Chondrocyte (in vitro differentiated cells): ENCODE measurements around the gene PADI2. TPM values are rescaled to one million over a fixed set of nuclear protein-coding genes. Genes with fewer than 3 reads are reported as not detected.
A peak's percentile ranks its signal among the peaks of the same experiment; 100 is the strongest.

Experiments
- DNase-seq: peaks from one replicate; pipeline ENCODE4 v3.0.0; 2021; ENCODE audit warnings: mixed read lengths, low spot score
- H3K27ac Mint-ChIP-seq: one replicate; pipeline ENCODE4 v1.8.0; 2021; ENCODE audit warnings: mild to moderate bottlenecking, moderate library complexity, mixed read lengths; ENCODE audit not compliant: unreplicated experiment
- H3K27me3 Mint-ChIP-seq: 2 replicates; pipeline ENCODE4 v1.8.0; 2021; ENCODE audit warnings: low read depth, mixed read lengths
- H3K36me3 Mint-ChIP-seq: 2 replicates; pipeline ENCODE4 v1.8.0; 2021; ENCODE audit warnings: low read depth, mixed read lengths
- H3K4me1 Mint-ChIP-seq: 2 replicates; pipeline ENCODE4 v1.8.0; 2021; ENCODE audit warnings: low read depth, mild to moderate bottlenecking, mixed read lengths
- H3K4me3 Mint-ChIP-seq: one replicate; pipeline ENCODE4 v1.8.0; 2021; ENCODE audit warnings: mild to moderate bottlenecking, moderate library complexity, mixed read lengths; ENCODE audit not compliant: unreplicated experiment
- H3K9me3 Mint-ChIP-seq: 2 replicates; pipeline ENCODE4 v1.8.0; 2021; ENCODE audit warnings: low read depth, mixed read lengths
- long read RNA-seq: library from polyadenylated mRNA; stranded (forward); transcript quantifications from one replicate; pipeline ENCODE4 v2.0.0, GENCODE V29; 2021
- total RNA-seq: library from RNA; stranded (reverse); gene quantifications from 3 replicates; pipeline ENCODE4 v1.2.1, GENCODE V29; 2021
- TF ChIP-seq, protein P1 (sequence below): fragments of 200-600 bp; sonication (generic); IDR thresholded peaks from 2 replicates; pipeline ENCODE4 v1.5.0; 2021; ENCODE audit warnings: antibody characterized with exemption, mild to moderate bottlenecking, moderate library complexity

The PADI2 gene
- total RNA-seq, result 20.9 to 74.9 TPM (median 72.6 TPM) in 3 replicates
- long read RNA-seq, full-length matches to known transcripts, result 96 of 116 reads
- long read RNA-seq, partial matches to known transcripts, result 12 of 116 reads
- long read RNA-seq, other reads (novel, unspliced or antisense), result 8 of 116 reads

DNA sequence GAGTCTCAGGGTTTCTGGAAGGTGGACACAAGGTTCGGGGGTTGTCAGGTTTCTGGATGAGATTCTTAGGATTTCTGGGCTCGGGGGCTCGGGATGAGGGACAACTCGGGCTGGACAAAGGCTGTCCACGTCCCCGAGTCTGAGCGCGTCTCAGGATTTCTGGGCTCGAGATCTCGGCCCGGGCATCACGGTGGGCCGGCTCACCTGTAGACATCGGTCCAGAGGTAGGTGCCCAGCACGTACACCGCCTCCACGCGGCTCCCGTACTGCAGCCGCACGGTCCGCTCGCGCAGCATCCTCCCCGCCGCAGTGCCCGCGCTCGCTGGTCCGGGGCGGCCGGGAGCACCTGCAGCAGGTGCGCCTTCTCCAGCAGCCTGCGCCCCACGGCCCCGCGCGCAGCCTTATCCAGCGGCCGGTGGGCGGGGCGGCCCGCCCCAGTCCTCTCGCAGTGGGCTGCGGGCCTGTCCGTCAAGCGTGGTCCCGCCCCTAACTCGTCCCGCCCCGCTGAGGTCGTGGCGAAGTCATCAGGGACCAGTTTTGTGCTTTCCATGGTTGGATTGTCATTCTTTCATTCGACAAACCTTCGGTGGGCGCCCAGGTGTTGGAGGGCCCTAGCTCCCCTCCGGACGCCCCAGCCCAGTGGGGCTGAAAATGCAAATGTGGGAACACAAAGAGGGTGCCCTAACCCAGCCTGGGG is at the start of gene PADI2:
Gene PADI2, minus strand, starts transcription at position 376 of the 697 bp plus-strand sequence. Its CDS starts 80 bp downstream, at position 296.
- H3K9me3 Mint-ChIP-seq, result no peaks in the 10 kb centered on the region
- peaks cover 9% of the 10 kb centered on the region for H3K27me3 Mint-ChIP-seq
- H3K27ac Mint-ChIP-seq, result peak within 1 kb of the TSS; percentile 57
- no peak for DNase-seq
- TF ChIP-seq, protein P1, sequence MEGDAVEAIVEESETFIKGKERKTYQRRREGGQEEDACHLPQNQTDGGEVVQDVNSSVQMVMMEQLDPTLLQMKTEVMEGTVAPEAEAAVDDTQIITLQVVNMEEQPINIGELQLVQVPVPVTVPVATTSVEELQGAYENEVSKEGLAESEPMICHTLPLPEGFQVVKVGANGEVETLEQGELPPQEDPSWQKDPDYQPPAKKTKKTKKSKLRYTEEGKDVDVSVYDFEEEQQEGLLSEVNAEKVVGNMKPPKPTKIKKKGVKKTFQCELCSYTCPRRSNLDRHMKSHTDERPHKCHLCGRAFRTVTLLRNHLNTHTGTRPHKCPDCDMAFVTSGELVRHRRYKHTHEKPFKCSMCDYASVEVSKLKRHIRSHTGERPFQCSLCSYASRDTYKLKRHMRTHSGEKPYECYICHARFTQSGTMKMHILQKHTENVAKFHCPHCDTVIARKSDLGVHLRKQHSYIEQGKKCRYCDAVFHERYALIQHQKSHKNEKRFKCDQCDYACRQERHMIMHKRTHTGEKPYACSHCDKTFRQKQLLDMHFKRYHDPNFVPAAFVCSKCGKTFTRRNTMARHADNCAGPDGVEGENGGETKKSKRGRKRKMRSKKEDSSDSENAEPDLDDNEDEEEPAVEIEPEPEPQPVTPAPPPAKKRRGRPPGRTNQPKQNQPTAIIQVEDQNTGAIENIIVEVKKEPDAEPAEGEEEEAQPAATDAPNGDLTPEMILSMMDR, result no peak
- no peaks in the 10 kb centered on the region for H3K36me3 Mint-ChIP-seq
- peak within 1 kb of the TSS; percentile 65 for H3K4me3 Mint-ChIP-seq
- peaks cover 47% of the 10 kb centered on the region for H3K4me1 Mint-ChIP-seq

DNA sequence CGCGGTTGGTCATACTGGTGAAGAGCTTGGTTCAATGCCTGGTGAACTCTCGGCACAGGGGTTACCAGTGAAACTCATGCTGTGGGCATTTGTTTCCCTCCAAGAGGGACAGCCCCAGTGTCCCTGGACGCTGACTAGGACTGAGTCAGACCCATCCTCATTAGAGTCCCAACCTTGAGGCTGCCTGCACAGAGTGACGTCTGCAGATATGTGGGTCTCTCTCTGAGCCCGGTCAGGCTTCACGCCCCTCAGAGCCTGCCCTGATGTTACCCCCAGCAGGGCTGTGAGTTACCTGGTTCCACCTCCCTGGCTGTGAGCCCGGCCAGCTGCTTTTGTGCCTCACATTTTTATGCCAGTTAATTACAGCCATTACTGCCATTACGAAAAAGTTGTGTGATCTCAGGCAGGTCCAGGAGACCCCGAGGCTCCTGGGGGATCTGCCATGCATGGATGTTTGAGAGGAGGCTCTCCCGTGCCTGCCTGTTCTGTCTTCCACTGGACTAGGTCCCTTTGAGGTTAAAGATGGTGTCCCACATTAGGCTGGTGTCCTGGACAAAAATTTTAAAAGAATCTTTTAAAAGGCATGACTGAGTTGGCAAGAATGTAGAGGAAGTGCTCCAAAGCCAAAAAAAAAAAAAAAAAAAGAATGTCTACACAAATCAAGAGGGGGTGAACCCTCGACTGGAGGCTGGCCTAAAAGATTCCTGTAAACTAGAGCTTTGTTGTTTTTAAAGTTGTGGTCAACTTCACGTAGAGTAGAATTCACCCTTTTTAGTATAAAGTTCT is 49.0 kb upstream of the PADI2 start:
- Mint-ChIP-seq H3K4me1 (peaks cover 50% of the 10 kb centered on the region), H3K9me3 (peaks cover 2% of the 10 kb centered on the region), H3K27ac (peak overlapping the region; percentile 89), H3K27me3 (no peaks in the 10 kb centered on the region), H3K36me3 (peaks cover 3% of the 10 kb centered on the region), H3K4me3 (no peak overlapping the region)
- DNase-seq, result no peak
- TF ChIP-seq, protein P1, result no peak

DNA sequence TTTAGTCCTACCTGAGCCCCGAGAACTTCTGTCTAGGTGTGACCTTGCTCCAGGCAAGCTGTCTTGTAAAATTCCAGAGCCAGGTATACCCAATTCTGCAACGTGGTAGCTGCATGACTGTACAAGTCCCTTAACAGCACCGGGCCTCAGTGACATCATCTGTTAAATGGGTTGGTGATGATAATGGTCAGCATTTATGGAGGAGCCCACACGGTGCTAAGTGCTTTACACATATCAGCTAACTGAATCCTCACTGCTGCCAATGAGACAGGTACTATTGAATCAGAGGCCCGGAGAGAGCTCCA is 48.5 kb upstream of the PADI2 start:
- Mint-ChIP-seq H3K4me3 (no peak overlapping the region), H3K9me3 (no peaks in the 10 kb centered on the region), H3K27me3 (no peaks in the 10 kb centered on the region), H3K36me3 (no peaks in the 10 kb centered on the region), H3K4me1 (peaks cover 49% of the 10 kb centered on the region), H3K27ac (peak overlapping the region; percentile 89)
- TF ChIP-seq, protein P1, result no peak
- no peak for DNase-seq

DNA sequence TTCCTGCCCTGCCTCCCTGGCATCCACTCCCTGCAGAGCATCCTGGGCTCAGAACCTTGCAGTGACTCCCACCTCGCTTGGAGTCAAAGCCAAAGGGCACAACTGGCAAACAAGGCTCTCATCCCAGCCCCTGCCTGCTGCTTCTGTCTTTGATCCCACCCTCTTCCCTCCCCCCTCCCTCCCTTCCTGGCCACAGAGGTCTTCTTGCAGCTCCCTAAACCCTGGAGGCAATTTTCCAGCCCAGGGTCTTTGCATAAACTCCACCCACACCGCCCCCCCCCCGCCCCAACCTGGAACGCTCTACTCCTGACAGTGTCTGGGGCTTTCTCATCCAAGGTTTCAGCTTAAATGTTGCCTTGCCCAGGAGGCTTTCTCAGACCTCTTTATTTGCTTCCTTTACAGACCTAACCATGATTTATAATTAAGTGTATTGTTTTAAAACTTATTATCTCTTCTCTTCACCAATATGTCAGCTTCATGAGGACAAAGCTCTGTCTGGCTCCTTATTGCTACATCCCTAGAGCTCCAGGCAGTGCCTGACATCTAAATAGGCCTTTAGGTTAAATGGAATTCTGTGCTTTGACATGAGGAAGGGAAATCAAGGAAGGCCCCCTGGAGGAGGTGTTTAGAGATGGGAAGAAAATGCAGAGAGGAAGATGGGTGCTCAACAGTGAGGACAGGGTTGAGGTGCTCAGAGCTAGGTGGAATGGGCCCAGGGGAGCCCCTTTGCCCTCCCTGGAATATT is 48.0 kb upstream of the PADI2 start:
- peak overlapping the region; percentile 85 for H3K27ac Mint-ChIP-seq
- no peaks in the 10 kb centered on the region for H3K36me3 Mint-ChIP-seq
- H3K9me3 Mint-ChIP-seq, result no peaks in the 10 kb centered on the region
- H3K4me3 Mint-ChIP-seq, result no peak overlapping the region
- no peaks in the 10 kb centered on the region for H3K27me3 Mint-ChIP-seq
- DNase-seq, result no peak
- TF ChIP-seq, protein P1, result no peak
- peaks cover 49% of the 10 kb centered on the region for H3K4me1 Mint-ChIP-seq

DNA sequence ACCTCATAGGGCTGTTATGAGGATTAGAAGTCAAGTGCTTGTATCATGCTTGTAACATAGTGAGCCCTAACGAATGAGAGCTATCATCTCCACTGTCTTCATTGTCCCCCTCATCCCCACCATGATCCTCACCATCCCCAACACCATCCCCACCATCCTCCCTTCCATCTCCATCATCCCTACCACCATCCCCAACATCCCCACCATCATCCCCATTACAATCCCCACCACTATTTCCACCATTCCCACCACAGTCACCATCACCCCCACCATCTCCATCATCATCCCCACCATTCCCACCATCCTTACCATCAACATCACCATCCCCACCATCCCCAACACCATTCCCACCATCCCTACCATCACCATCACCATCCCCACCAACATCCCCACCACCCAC is 46.6 kb upstream of the PADI2 start:
- Mint-ChIP-seq H3K9me3 (no peaks in the 10 kb centered on the region), H3K27ac (no peak overlapping the region), H3K36me3 (no peaks in the 10 kb centered on the region), H3K4me1 (peaks cover 38% of the 10 kb centered on the region), H3K4me3 (no peak overlapping the region), H3K27me3 (no peaks in the 10 kb centered on the region)
- TF ChIP-seq, protein P1, result no peak
- DNase-seq, result no peak
